Astrocyte of the hippocampus (primary cell): Measurements from ENCODE around the gene THSD4.

Source experiments
- DNase-seq: peaks from one replicate; pipeline ENCODE4 v3.0.0; 2011; ENCODE audit warnings: low read depth, low spot score

THSD4 gene

GRCh38 chr15:71746719-71747118 lies 631.4 kb downstream of the THSD4 start:
- DNase-seq, result no peak

DNA sequence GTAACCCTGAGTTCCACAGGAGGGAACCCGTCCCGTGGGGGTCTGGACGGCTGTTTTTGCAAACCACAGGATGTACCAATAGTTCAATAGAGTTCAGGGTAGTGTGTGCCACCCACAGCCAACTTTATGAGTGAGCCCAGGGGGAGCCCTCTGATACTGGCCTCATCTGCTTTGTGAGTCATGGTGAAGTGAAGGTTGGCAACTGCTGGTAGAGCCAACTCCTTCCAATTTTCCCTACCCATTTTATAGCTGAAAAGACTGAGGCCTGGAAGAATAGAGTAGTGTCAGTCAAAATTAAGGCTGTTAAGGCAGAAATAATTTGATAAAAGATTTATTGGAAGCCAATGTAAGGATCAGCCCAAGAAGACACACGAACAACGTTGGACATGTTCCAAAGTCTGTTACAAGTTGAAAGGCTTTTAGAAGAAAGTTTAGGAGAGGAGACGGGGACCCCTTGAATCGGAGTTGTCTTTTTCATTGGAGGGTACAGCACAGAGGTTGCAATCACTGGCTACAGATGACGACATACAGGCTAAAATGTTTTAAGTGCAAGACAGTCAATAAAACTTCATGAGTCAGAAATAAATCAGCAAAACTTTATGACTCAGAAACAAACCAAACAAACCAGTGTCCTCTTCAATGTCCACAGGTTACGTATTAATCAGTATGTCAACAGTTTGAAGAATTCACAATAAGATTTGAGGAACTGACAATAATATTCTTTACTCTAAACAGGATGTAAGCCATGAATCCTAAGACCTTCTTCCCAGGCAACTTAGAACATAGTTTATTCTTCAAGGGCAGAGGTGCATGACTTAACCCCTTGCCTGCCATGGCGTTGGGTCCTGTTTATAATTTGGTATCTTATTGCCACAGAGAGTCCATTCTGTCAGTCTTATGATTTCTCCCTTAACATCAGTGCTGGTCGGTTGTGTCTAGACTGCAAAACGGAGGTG lies 632.1 kb downstream of the THSD4 start:
- peak; percentile 52 for DNase-seq

DNA sequence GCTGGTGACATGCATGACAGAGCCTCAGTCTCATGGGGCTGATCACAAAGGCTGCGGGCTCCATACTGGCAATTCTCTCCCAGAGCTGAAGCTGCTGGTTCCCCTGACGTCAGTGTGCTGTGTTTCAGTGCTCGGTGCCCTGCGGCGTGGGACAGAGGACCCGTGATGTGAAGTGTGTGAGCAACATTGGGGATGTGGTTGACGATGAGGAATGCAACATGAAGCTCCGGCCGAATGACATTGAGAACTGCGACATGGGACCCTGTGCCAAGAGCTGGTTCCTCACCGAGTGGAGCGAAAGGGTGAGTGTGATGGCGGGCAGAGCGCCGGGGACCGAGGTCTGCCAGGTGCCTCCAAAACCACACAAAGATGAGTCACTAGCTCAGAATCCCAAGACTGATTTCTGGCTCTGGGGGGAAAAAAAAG lies 633.0 kb downstream of the THSD4 start:
- DNase-seq, result peak; percentile 90

GRCh38 chr15:71749500-71749899 lies 634.2 kb downstream of the THSD4 start:
- no peak for DNase-seq

- DNase-seq, result no peak
Measured at GRCh38 chr15:71752128-71752527, 636.9 kb downstream of the THSD4 start.

- DNase-seq, result peak; percentile 93
Measured at GRCh38 chr15:71752604-71753289, 637.5 kb downstream of the THSD4 start.

DNA sequence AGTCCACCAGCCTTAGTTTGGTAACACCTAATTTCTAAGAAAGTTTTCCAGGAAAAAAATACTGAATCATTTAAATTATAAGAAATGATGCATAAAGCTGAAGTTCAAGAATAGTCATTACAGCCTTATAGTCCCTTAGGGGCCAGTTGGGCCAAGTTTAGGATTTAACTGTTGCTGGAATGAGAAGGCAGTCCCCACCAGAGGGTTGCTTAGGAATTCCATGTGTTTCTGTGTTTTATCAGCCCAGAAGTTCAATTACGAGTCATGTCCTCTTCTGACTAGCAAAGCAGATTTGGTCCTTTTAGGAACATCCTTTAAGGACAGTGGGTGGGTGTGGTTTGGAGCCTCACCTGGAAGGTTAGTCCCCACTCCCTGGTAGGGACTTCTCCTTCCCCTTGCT lies 638.1 kb downstream of the THSD4 start:
- no peak for DNase-seq

DNA sequence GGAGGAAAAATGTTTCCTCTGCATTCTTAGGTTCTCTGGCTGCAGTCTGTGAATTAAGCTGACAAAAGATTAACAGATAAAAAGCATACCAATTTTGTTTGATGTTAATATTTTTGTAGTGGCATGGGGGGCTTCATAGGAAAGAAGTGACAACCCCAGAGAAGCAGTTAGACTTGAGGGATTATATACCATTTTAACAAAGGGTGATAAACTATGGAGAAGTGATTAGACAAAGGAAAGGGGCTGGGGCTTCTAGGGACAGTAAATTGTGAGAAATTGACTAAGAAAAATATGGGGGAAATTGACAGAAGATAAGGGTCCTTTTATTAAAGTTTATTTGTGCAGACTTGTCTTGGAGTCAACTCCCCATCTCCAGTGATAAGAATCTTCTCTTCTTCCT lies 639.4 kb downstream of the THSD4 start:
- DNase-seq, result no peak

GRCh38 chr15:71755092-71755970 lies 640.1 kb downstream of the THSD4 start:
- no peak for DNase-seq

- no peak for DNase-seq
Measured at GRCh38 chr15:71756599-71757352, 641.5 kb downstream of the THSD4 start.

GRCh38 chr15:71757741-71758530 lies 642.7 kb downstream of the THSD4 start:
- no peak for DNase-seq

DNA sequence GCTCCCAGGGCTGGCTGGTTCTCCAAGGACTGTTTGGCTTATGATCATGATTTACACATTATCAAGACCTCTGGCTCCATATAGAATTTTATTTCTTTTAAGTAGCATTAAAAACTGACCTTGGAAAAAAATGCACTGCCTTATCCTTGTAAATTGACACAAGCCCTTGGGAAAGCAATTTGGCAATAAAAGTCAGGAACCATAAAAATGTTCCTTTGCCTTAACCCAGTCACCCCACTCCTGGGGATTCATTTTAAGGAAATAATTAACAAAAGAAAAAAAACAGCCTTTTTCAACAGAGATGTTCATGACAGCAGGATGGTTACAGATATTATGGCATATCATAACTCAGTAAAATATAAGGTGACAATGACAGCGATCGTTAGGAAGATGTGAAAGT lies 643.4 kb downstream of the THSD4 start:
- no peak for DNase-seq

DNA sequence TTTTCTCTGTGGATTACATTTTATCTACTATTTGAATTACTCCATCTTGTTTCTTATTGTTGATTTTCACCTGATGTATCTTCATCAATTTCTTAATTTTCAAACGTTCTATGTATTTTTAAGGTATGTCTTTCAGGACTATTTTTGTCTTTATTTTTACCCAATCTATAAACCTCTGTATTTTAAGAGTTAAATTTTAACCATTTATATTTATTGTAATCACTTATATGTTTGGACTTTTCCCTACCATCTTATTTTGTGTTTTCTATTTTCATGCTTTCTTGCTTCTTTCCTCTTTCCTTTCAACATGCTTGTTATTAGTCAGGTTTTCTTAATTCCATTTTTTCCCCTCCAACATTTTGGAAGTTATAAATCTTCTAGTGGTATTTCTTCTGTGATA lies 645.6 kb downstream of the THSD4 start:
- DNase-seq, result no peak

GRCh38 chr15:71761649-71762048 lies 646.4 kb downstream of the THSD4 start:
- DNase-seq, result peak; percentile 53

- DNase-seq, result no peak
Measured at GRCh38 chr15:71768184-71768583, 652.9 kb downstream of the THSD4 start.

- no peak for DNase-seq
Measured at GRCh38 chr15:71773206-71773859, 658.1 kb downstream of the THSD4 start.

DNA sequence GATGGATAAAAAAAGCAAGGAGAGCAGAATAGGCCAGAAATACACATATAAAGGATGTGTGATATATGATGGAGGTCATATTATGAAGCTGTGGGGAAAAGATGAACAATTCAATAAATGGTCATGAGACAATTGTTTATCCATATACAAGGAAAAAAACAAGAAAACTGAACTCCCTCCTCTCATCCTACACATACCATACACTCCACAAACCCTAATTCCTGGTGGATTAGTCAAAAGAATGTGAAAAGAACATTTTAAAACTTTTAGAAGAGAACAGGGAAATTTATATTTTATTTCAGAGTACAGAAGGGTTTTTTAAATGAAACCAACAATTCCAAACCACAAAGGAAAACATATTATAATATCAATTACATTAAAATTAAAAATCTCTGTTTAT lies 660.6 kb downstream of the THSD4 start:
- DNase-seq, result no peak

DNA sequence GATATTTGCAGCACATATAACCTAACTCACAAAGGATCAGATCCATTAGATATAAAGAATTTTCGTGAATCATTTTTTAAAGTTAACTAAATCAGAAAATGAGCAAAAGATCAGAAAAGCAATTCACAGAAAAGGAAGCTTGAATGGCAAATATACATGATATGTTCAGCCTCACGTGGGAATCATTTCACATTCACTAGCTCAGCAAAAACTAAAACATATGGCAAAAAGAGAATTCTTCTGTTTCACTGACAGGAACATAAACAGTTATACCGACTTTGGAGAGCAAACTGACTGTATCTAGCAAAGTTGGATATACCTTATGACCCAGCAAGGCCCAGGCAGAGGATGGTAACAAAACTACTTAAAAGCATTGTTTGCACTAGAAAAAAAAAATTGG lies 661.0 kb downstream of the THSD4 start:
- no peak for DNase-seq

DNA sequence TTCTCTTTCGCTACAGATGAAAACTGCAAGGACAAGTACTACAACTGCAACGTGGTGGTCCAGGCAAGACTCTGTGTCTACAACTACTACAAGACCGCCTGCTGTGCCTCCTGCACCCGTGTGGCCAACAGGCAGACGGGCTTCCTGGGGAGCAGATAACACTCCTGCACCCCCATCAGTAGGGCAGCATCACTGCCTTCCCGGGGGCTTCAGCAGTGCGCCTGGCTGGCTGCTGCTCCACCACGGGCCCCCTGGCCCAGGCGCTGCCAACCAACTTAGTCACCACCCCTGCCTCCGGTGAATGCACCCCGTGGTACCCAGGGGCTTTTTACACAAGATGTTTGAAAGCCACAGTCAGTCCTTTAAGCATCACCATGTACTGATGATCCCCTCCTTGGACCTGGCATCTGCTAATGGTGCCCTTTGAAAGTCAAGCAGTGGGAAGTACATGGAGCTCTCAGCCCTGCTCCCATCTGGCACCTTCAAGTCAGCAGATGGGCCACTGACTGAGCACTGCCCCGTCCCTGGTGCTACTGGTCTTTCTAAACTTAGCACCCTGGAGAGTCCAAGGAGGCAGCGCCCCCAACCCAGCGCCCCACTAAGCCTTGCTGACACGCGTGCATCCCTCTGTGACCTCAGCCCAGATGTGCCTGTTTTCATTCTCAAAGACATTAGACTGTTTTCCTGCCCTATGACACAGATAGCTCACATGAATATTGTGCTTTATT lies 662.1 kb downstream of the THSD4 start:
- no peak for DNase-seq
